Kidney (tissue), 14 donors: Measurements from ENCODE around the gene C7. TPM values are rescaled to one million over a fixed set of nuclear protein-coding genes. Genes with fewer than 3 reads are reported as not detected.
"Not testable (repeated sequence)": the region's sequence is repeated elsewhere in the genome, so short reads cannot be mapped to it uniquely, and the experiment has no call there.

Experiments
- DNase-seq, 5 donors: peaks; one replicate each; pipeline ENCODE4 v3.0.0-alpha.2; 2013 to 2020
- FAIRE-seq: peaks from 2 replicates; lab custom pipeline; 2012; peaks lifted over from hg19 to GRCh38; lab: Jason Lieb, UNC
- H3K27ac ChIP-seq, 2 donors: one replicate each; pipeline ENCODE4 v1.7.0; 2013; ENCODE audit warnings: low read depth in 2 of 2, low read length in 2 of 2, inconsistent platforms in 1 of 2
- H3K27me3 ChIP-seq: one replicate; pipeline ENCODE4 v1.7.1; 2013; ENCODE audit warnings: low read length, inconsistent platforms; ENCODE audit not compliant: control insufficient read depth, insufficient read depth
- H3K36me3 ChIP-seq, 3 donors: one replicate each; pipeline versions ENCODE4 v1.7.0 to v1.7.1; 2013; ENCODE audit warnings: low read length in 3 of 3, control low read depth in 1 of 3, inconsistent platforms in 1 of 3; ENCODE audit not compliant: insufficient read depth in 3 of 3, control insufficient read depth in 2 of 3
- H3K4me1 ChIP-seq, 3 donors: one replicate each; pipeline versions ENCODE4 v1.7.0 to v1.7.1; 2013; ENCODE audit warnings: low read length in 3 of 3, inconsistent platforms in 1 of 3, low read depth in 1 of 3; ENCODE audit not compliant: control insufficient read depth in 2 of 3, insufficient read depth in 2 of 3
- H3K4me3 ChIP-seq, 3 donors: one replicate each; pipeline versions ENCODE4 v1.7.0 to v1.8.1; 2013; ENCODE audit warnings: low read length in 3 of 3, control low read depth in 1 of 3, inconsistent platforms in 1 of 3
- H3K9ac ChIP-seq, 3 donors: one replicate each; pipeline versions ENCODE4 v1.7.0 to v1.7.1; 2013; ENCODE audit warnings: low read length in 3 of 3, control low read depth in 1 of 3, inconsistent platforms in 1 of 3
- H3K9me3 ChIP-seq, 3 donors: one replicate each; pipeline versions ENCODE4 v1.7.0 to v1.7.1; 2013; ENCODE audit warnings: low read length in 3 of 3, control low read depth in 1 of 3, inconsistent platforms in 1 of 3; ENCODE audit not compliant: control insufficient read depth in 2 of 3, insufficient read depth in 1 of 3
- CTCF ChIP-seq: IDR thresholded peaks from 3 replicates; pipeline ENCODE4 v1.5.1; 2012; ENCODE audit warnings: mild to moderate bottlenecking, moderate library complexity, borderline replicate concordance; ENCODE audit not compliant: insufficient read depth; ENCODE audit errors: extremely low read depth
- intact Hi-C: fragments of 100-400 bp; cut with DNase I; formaldehyde crosslinking; loops from one replicate; pipeline ENCODE4 v1.11.1; 2022
- polyA plus RNA-seq: library from polyadenylated mRNA; stranded (reverse); fragments of 350-450 nt; fragmentation: Illumina TruSeq; extraction: RNeasy Lipid Tissue Mini Kit (QIAGEN cat#74804); gene quantifications from one replicate; pipeline ENCODE4 v1.2.3, GENCODE V29; 2014; ENCODE audit warnings: low read depth, low replicate concordance; ENCODE audit not compliant: insufficient read depth
- total RNA-seq: library from RNA; stranded (reverse); fragmentation: NEBNext Ultra II Directional; extraction: Animal tissue kit (Norgen Biotek cat#: 25700); gene quantifications from one replicate; pipeline ENCODE4 v1.2.1, GENCODE V29; 2021
- donor health status: control.
- donor health status: control.
- donor health status: control.
- donor health status: control.
- donor health status: control.
- donor health status: DM: yes; HTN: yes; CAD: no.
- donor health status: Normal renal cell carcinoma (clear cell type).

The C7 gene
- total and polyA plus RNA-seq, 2 donors from 2014 or later: 158 to 849 TPM

GRCh38 chr5:41010572-41010971, 101.3 kb downstream of the C7 start:
- TF ChIP-seq CTCF: no peak
- FAIRE-seq (no peak), DNase-seq (no peak)
- intact Hi-C loops: no loop called here
- Histone ChIP-seq H3K36me3 (no peaks in the 10 kb centered on the region), H3K27me3 (no peaks in the 10 kb centered on the region), H3K9me3 (no peaks in the 10 kb centered on the region), H3K4me1 (no peaks in the 10 kb centered on the region), H3K27ac (no peak overlapping the region), H3K4me3 (no peak overlapping the region), H3K9ac (no peak overlapping the region)

- Histone ChIP-seq H3K9ac (no peak overlapping the region), H3K36me3 (no peaks in the 10 kb centered on the region), H3K27ac (no peak overlapping the region), H3K4me3 (no peak overlapping the region), H3K9me3 (no peaks in the 10 kb centered on the region), H3K27me3 (no peaks in the 10 kb centered on the region), H3K4me1 (no peaks in the 10 kb centered on the region)
- intact Hi-C loops: no loop called here
- no peak for FAIRE-seq
- no peak for TF ChIP-seq CTCF
- DNase-seq: no peak
Observed at GRCh38 chr5:41012318-41012717, 103.0 kb downstream of the C7 start.

GRCh38 chr5:41022600-41022999, 113.3 kb downstream of the C7 start:
- H3K9ac ChIP-seq, H3K36me3 ChIP-seq, H3K4me3 ChIP-seq, FAIRE-seq, H3K4me1 ChIP-seq, DNase-seq, intact Hi-C loops, H3K9me3 ChIP-seq, H3K27me3 ChIP-seq, H3K27ac ChIP-seq: not testable (repeated sequence)

Other genes with a start within 250 kb of the C7 start
- 17.2 TPM for gene PTGER4, start 229.6 kb upstream of the C7 start, total RNA-seq
- gene PTGER4, start 229.6 kb upstream of the C7 start, polyA plus RNA-seq: 8.5 TPM
- 20.1 TPM for gene TTC33, start 153.5 kb upstream of the C7 start, total RNA-seq
- 7.1 TPM for gene TTC33, start 153.5 kb upstream of the C7 start, polyA plus RNA-seq
- gene PRKAA1, start 111.1 kb upstream of the C7 start, total RNA-seq: 104 TPM
- 17.4 TPM for gene PRKAA1, start 111.1 kb upstream of the C7 start, polyA plus RNA-seq
- 919 TPM for gene RPL37, start 74.3 kb upstream of the C7 start, total RNA-seq
- 2,564 TPM for gene RPL37, start 74.3 kb upstream of the C7 start, polyA plus RNA-seq
- 17.9 TPM for gene CARD6, start 68.1 kb upstream of the C7 start, total RNA-seq
- gene CARD6, start 68.1 kb upstream of the C7 start, polyA plus RNA-seq: 3.0 TPM
- not detected for gene MROH2B, start 161.8 kb downstream of the C7 start, total RNA-seq
- not detected for gene MROH2B, start 161.8 kb downstream of the C7 start, polyA plus RNA-seq